Superior temporal gyrus (tissue), 1 donor: Measurements from ENCODE around the gene HMX1.

Experiments used
- DNase-seq: peaks from one replicate; pipeline ENCODE4 v3.0.0-alpha.2; 2016; ENCODE audit errors: extremely low spot score

The HMX1 gene

DNA sequence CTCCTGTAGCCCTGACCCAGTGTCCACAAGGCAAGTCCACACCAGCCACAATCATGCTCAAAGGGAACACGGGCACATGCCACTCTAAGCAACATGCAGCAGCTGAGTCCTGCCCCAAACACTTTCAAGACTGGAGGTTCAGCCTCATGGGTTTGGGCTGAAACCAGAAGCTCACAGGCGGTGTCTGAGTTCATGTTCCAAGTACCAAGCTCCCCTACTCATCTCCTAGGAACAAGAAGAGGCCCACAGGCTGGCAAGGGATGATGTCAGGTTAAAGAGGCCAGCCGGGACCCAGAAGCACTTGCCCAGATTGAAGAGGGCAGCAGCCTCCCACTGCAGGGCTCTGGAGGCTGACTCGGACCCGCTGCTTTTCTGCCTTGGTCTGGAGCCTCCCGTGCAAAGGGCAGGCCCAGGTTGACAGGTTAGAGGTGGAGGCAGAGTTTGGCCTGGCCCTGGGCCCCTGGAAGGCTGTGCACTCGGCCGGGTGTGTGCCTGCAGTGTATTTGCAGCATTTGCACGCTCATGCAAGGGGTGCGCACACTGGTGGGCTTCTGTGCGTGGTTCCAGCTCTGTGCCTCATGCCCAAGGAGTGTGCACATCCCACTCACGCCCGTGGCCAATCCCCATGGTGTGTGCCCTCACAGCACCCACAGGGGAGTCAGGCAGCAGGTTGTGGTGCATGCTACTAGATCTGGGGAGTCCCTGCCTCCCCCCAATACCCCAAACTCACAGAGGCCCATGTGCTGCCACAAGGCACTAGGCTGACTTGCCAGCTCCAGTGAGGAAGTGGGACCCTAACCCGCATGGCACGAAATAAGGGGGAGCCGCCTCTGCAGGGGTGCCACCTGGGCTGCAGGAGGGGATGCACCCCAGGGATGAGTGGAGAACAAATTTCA, 2.4 kb downstream of the HMX1 start:
- no peak for DNase-seq

DNA sequence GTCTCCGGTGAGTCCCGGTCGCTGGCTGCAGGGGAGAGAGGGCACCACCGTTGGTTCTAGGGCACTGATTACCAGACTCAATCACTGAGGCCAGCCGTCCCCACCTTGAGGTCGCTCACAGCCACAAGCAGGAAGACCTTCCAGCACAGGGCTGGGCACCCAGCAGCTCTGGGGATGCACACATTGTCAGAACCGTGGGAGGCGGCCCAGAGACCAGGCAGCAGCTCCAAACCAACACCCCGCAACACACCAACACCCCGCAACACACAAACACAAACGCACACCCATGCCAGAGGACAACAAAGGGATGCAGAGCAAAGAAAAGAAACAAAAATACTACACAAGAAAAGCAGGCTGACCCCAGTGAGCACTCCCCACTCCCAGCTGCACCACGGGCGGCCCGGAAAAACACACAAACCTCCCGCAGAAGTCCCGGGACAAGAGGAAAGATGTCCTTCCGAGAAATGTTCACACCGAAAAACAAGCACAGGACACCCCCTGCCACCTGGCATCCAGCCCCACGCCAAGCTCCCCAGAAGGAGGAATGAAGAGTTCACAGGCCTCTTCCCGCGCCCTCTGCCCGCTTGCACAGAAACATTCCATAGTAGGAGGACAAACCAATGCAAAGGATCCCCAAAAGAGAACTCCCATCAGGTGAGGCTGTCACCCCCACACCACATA, 3.2 kb downstream of the HMX1 start:
- no peak for DNase-seq

DNA sequence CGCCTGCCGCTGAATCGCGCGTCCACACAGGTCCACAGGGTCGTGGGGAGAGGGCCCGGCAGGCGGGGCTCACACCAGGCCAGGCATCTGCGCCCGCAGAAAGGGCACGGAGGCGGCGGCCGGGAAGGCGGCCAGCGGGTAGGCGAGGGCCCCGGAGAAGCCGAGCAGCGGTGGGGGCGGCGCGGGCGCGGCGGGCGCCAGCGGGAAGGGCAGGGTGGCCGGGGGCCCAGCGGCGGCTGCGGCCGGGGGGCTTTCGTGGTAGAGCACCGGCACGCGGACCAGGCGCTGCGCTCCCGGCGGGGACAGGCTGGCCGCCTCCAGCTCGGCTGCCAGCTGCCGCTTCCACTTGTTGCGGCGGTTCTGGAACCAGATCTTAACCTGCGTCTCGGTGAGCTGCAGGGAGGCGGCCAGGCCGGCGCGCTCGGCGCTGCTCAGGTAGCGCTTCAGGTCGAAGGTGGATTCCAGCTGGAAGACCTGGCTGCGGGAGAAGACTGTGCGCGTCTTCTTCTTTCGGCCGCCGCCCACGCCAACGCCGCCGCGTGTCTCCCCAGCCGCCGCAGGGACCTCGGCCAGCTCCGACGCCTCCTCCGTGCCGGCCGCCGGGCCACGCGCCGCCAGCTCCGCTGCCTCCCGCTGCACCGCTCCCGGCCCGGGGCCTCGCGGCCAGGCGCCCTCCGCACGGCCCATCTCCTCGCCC, 3.9 kb downstream of the HMX1 start:
- DNase-seq, result no peak

DNA sequence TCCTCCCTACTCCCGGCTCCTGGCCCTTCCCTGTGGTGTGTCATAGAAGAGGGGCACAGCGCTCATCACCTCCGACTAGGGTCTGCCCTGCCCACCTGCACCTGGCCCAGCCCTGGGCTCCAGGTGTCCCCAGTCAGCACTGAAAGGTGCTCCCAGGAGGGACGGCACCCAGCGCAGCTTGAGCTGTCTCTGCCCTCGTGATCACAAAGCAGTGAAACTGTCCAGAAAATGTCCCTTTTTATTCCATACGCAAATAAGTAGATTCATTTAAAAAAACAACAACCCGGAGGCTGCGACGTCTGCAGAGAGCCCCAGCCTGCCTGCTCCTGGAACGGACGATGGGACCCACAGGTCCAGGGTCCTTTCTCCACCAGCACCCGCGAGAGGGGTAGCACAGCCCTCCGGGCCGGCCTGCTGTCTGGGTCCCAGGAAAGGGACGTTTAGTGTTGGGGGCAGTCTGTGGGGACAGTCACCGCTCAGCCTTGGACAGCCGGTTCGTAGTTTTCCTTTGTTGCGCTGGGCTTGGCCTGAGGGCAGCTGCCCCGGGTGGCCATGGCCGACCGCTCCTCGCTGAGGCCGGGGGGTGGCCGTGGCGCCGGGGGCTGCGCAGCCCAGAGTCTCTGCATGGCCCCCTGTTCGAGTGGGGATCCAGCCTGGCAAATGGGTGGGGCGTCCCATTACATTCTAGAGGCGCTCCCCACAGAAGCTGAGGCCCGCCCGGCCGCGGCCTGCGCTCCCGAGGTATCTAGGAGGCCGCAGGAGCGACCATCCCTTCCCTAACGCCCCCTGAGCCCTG, 4.6 kb downstream of the HMX1 start:
- no peak for DNase-seq

DNA sequence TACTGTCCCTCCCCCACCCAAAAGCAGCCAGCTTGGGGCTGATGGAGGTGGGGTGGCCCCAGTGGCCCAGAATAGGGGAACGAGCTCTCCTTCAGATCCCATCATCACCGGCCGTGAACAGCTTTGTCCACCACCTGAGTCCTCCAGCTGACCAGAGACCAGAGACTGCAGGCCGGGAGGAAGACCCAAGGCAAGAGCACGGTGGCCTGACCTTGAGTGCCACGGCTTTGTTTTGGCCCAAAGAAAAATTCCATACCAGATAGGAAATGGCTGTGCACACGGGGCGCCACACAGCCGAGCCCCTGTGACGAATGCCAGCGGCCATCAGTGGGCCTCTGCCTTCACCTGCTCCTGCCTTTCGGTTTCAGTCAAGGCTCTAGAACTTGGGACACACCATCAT, 5.2 kb downstream of the HMX1 start:
- no peak for DNase-seq

DNA sequence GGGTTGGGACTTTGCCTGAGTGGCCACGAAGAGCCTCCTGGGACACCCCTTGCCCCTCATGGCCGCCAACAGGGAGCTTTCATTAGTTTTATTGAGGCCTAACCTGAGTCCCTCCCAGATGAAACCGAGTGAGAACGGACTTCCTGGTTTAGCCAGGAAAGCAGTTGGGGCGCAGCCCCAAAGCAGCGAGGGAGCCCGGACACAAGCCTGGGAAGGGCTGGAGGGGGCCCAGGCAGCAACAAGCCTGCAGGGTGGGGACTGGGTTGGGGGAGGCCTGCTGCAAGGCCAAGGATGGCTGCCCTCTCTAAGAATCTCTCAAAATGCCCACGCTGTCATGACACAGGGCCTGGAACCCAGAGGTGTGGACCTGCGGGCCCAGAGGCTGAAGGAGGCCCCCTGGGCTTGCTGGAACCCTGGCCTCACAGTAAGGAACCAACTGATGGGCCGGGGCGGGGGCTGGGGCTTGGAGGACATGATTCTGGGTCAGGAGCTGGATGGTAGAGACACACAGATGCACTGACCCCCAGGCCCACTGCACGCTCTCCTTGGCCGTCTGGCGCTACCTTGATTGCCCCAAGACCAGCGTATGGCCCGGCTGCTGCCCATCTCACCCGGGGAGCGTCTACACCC, 5.8 kb downstream of the HMX1 start:
- DNase-seq, result no peak

DNA sequence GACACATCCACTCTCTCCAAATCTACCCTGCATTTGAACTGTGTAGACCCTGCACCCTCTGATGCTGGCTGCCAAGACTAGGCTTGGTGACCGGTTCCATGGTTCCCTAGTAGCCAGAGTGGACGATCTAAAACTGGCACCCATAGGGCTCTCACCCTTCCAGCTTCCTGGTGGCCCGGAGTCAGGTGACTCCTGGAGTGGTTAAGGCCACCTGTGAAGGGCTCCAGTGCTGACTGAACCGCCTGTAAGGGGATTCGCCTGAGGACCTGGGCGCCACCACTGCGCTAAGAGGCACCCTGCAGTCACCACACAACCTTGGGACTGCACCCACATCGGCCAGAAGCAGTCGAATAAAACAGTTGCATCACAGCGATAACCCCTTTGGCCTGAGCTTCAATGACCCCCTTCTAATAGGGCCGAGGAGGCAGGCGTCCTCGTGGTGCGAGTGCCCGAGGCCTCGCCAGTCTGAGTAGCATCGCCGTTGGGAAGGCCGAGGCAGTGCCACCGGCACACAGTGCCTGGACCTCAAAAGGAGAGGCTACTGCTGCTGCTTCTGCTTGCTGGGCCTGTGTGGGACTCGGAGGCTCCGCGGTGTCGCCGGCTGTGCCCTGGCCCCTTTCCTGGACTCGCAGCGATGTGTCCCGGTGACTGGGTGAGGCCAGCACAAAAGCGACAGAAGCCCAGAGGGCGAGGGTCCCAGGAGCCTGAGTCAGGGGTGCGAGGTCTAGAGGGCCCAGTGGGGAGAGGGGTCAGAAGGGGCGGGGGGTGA, 6.5 kb downstream of the HMX1 start:
- no peak for DNase-seq

DNA sequence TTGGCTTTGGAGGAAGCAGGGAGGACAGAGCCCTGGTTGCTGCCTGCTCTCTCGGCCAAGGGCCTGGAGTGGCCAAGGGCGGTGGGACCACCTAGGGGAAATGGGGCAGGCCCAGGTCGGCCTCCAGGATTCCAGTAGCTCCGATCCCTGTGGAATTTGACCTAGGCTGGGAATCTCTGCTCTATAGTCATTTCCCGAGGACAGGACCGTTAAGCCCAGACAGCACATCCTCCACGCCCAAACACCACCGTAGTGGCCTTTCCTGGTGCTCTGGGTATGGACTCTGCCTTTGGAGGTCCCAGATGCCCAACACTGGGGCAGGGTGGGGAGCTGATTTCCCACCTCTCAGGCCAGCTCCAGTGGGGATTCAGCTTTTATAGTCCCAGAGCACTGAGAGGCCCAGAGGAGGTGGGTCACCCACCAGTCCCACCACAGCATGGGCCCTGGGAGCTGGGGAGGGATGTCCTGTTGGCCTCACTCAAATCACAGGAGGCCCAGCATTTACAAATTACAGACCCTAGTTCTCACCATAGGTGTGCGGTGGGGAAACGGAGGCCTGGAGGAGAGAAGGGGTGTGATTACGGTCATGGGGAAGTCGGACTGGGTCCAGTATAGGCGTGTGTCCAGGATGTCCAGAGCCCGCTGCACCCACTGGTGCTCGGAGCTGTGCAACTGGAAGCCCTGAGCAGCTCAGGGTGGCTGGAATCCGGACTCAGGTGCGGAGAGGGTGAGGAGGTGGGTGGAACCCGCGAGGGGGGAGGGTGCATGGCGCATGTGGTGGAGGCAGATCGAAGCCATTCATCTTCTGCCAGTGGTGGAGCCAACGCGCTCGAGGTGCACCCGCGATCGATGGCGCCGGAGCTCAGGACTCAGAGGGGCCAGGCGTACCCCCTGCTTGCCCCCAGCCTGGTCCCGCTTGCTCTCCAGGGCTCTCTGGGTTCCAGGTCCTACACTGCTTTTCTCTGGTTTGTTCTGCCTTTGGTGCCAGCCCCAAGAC, 7.7 kb downstream of the HMX1 start:
- no peak for DNase-seq

DNA sequence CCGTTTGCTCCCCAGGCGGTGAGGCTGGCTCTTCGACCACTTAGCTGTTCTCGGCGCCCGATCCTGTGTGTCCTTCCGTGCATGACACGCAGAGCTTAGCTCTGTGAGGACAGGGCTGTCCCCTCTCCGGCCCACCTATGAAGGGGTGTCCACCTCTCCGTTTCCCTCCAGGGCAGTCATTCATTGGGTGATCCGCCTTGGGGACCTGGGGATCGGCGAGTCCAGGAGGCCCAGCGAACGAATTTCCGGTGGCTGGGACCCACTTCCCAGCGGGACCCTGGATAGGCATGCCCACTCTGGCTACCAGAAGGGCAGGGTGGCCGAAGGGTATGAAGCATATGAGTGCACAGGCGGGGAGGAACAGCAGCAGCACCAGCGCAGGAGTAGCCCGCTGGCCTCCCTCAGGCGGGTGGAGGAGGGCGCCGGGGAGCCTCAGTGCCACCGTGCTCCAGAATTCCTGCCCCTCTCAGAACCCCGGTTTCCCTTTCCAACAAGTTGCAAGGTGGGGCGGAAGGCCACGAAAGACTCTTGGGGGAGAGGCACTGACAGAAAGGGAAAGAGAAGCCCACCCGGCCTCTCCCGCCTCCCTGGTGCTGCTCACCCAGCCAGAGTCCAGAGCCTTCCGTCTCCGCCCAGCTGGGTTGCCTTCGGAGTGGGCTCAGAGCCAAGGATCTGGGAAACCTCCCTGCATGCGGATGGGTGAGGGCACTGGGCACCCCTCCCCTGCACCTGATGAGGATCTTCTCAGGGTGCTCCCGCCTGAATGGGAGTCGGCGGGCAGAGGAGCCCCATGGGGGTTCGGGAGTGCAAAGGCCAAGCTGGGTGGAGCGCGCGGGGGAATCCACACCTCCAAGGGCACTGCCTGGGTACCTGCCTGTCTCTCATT, 8.6 kb downstream of the HMX1 start:
- no peak for DNase-seq

DNA sequence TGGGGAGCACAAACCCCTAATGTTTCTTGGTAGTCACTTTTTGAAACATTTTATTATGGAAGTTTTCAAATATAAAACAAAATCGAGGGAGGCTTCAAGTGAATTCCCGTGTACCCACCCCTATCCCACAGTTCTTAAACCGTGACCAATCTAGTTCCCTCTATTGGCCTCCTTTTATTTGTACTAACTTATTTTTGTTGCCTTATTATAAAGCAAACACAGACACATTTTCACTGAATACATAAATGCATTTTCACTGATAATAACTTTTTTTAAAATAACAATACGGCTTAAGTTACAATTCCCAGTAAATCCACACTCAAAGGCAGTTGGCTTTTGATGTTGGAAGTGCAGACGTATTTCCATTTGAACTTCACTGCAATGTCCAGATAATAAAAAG, 9.3 kb downstream of the HMX1 start:
- no peak for DNase-seq

DNA sequence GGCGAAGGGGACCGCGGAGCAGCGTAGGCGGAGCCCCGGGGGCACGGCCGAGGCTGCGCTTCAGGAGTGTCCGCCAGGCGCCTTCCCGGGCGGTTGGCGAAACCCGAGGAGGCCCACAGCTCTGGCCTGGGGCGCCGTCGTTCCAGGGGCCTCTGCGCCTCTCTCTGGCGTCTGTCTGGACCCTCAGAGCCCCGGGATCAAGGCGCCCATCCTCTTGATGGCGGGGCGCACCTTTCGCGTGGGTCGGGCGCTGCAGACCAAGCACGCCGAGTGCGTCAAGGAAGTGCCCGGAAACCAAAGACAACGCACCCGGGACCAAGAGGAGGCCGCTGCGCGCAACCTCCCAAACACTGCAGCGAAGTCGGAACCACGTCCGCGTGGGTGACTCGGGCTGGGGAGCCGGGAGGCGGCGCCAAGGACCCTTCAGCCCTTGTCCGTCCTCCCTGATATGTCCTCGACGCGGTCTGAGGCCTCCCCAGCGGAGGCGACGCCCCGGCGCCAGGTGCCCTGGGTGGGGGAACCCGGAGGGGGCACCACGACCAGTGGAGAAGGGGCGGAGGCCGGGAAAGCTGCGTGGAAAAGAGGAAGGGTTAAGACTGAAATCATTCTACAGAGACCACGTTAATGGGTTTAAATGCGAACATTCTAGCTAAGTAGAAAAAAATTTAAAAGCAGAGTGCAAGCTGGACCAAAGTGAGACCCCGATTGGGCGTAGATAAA, 9.9 kb downstream of the HMX1 start:
- no peak for DNase-seq

DNA sequence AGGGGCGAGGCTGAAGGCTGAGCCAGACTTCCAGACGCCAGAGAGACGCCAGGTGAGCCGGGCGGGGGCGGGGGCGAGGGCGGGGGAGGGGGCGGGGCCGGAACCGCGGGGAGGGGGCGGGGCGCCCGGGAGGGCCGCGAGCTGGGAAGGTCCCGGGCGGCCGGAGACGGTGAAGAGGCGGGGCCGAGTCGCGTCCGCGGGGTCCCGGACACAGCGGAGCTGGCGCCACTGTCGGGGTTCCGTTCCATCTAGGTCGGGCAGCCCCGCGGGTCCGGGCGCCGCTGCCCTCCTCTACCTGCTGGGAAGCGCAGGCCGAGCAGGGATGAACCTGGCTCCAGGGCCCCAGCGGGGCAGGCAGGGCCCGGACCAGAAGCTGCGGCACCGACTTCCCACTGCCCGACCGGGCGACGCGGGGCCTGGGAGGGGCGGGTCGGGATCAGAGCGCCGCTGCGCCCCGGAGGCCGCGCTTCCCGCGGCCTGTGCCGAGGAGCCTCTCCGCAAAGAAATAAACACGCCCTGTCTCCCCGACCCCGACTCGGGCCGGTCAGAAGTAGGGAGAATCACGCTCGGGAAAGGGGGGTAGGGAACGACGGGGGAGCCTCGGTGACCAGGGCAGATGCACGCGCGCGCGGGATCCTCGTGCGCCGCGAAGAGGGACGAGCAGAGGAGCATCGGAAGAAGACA, 10.6 kb downstream of the HMX1 start:
- DNase-seq, result no peak

DNA sequence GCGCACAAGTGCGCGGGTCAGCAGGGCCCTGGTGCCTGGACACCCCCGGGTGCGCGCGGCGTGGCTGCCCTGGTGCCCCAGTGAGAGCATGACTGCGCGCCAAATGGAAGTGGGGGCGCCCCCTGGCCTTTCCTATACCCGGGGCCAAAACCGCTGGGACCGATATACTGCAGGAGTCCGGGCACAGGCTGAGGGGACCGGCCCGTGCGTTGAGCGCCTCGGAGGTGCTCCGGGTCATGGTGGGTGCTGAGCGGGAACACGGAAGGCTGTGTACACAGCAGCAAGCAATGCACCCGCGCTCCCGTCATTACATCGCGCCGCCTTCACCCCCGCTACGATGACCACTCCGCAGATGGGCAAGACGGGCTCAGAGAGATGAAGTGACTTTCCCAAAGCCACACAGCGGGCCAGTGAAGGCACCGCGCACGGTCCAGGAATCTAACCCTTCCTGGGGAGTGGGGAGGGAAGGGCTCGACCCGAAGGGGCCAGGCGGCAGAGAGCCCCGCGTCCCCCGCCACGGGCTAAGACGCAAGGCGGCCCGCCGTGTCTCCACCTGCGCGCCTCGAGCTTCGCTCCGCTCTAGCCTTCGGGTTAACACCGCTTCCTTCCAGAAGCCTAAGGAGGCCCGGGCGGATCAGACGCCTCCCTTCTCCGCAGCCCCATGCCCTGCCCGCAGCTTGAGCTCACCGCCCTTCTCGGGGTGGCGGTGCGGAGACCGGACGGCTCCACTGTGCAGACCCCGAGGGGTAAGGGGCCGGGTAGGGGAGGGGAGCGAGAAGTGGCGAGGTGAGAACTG, 11.3 kb downstream of the HMX1 start:
- no peak for DNase-seq

DNA sequence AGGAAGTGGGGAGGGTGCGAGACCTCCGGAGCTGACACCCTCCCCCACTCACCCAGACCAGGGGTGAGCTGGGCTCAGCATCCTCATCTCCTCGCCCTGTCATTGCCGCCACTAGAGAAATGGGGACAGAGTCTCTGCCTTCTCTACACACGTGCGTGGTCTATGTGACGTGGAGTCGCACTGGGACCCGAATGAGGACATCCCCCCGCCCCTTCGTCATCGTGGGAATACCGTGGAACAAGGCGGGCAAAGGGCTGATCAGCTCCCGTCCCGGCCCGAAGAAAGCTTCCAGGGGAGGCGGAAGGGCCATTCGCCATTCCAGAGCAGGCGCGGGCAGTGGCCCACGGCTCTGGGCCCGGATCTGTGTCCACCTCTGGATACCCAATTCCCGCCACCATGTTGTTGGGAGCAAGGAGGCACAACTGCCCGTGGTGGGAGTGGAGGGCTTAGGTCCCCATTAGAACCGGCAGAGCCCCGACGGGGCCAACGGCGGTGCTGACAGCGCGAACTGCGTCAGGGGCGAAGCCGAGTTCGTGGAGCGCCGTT, 12.0 kb downstream of the HMX1 start:
- DNase-seq, result no peak

DNA sequence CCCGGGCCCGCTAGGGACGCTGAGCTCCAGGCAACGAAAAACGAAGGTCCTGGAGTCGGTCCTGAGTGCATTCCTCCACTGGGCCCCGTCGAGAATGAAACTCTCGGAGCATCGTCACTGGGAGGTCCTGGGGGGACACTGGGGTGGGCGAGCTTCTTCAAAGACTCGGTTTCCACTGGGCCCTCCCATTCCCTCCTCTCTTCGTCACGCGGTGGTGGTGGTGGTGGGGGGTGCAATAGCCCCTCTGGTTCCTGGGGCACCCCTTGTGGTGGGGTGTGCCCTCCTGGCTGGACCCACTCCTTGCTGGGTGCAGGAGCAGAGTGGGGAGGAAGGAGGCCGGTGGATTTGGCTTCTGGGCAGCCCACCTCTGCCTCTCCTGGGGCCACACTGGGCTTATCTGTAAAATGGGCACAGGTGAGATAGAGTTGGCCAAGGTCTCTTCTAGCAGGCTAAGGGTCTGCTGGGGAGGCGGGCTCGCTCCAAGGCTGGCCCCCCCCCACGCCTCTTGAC, 12.9 kb downstream of the HMX1 start:
- no peak for DNase-seq
